OCI-LY3 (cell line): Measurements from ENCODE around the gene PPAT.

ENCODE experiments used
- CTCF ChIP-seq: fragments of 200-600, 300-600 bp; sonication (generic); IDR thresholded peaks from 2 replicates; pipeline ENCODE4 v1.5.1; 2014; ENCODE audit warnings: antibody characterized with exemption, low read length, low read depth
- EZH2phosphoT487 ChIP-seq: fragments of 200-600 bp; shearing (Covaris generic); IDR thresholded peaks from 2 replicates; pipeline ENCODE4 v1.6.1; 2018; ENCODE audit warnings: antibody characterized with exemption, mixed run types, low read depth

- TF ChIP-seq CTCF (no peak), EZH2phosphoT487 (no peak)
Measured at GRCh38 chr4:56477192-56477702, 41.8 kb upstream of the PPAT start.
